ENCODE data around the gene SSTR4.

The SSTR4 gene

DNA sequence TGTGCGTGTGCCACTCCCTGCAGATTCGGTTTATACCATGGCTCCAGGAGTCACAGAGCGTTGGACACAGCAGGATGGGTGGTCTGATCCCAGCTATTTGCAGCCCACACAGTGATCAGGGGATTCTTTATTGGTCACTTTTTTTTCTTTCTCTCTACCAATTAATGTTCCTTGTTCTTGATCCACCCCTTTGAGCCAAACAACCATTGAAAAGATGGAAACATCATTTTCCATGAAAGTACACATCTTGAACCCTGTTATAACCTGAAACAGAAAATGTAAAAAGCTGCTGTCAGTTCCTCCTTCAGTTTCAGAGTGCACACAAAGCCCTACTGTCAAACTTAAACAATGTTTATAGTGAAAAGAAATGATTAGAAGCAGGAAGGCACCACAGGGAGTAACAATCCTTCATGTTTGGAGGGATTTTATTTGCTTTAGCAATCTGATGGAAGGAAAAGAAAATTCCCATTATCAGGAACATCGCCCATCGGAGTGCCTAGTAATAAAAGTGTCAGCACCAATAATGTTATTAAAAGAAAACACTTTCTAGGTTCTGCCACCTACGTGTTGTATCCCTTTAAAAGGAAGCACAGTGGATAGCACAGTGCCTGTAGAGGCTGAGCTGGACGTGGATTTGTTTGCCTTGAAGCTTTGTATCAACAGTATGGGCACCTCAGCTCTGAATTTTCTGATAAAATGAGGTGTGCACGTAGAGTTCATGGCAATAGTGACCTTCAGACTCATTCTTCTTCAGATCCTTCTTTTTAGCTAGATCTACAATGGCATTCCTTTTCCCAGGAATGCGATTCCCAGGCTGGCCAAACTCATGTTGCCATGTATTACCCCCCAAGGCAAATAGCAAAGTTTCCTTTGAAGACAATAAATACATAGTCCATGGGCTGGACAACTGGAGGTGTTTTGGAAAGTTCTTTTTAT is 30.4 kb downstream of the SSTR4 start:
- DNase-seq (ENCODE audit: low read depth): no peak
- in situ Hi-C loops (cut with HindIII; ENCODE audit: low sequenced_read_pairs): no loop called here
- no peak overlapping the region for H3K4me3 ChIP-seq (ENCODE audit: low read depth, low read length)
- TF ChIP-seq, protein P1, sequence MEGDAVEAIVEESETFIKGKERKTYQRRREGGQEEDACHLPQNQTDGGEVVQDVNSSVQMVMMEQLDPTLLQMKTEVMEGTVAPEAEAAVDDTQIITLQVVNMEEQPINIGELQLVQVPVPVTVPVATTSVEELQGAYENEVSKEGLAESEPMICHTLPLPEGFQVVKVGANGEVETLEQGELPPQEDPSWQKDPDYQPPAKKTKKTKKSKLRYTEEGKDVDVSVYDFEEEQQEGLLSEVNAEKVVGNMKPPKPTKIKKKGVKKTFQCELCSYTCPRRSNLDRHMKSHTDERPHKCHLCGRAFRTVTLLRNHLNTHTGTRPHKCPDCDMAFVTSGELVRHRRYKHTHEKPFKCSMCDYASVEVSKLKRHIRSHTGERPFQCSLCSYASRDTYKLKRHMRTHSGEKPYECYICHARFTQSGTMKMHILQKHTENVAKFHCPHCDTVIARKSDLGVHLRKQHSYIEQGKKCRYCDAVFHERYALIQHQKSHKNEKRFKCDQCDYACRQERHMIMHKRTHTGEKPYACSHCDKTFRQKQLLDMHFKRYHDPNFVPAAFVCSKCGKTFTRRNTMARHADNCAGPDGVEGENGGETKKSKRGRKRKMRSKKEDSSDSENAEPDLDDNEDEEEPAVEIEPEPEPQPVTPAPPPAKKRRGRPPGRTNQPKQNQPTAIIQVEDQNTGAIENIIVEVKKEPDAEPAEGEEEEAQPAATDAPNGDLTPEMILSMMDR (IDR thresholded peaks at IDR 0.05; ENCODE audit: low read depth, low read length, missing control alignments): no peak

DNA sequence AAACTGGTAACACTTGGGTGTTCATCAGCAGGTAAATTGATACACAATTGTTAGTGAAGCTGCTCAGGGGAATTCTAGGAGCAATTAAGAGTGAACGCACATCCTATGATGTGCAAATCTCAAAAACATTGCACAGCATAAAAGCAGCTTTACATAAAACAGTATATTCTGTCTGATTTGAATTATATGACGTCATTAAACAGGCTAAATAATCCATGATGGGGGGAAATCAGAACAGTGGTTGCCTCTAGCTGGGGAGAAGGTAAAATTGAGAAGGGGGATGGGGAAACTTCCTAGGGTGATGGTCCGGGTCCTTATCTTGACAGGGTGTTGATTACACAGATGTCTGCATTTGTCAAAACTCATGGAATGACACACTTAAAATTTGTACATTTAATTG is 31.7 kb downstream of the SSTR4 start:
- in situ Hi-C loops (cut with HindIII; ENCODE audit: low sequenced_read_pairs): no loop called here

DNA sequence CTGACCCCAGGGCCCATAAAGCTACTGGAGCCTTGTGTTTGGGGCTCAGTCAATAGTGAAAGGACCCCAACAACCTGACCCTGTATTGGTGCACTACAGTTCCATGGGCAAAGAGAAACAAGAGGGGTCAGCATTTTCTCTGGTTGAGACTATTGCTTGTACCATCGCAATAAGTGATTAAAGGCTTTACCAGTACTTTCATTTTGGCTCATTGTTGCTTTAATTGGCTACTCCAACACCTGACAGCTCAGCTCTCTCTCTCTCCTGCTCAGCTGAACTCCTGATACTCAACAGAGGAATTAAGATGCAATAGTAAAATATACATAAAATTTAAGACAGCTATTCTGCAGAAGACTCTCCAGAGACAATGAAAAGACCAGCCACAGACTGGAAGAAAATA is 33.2 kb downstream of the SSTR4 start:
- TF ChIP-seq, protein P1 (IDR thresholded peaks at IDR 0.05; ENCODE audit: low read depth, low read length, missing control alignments): no peak
- in situ Hi-C loops (cut with HindIII; ENCODE audit: low sequenced_read_pairs): no loop called here

More for the DNA sequence above, 31.7 kb downstream of the SSTR4 start:
- H3K4me3 ChIP-seq (ENCODE audit: low read depth, low read length): no peak overlapping the region
- TF ChIP-seq, protein P1 (IDR thresholded peaks at IDR 0.05; ENCODE audit: low read depth, low read length, missing control alignments): no peak
- DNase-seq (ENCODE audit: low read depth): no peak

DNA sequence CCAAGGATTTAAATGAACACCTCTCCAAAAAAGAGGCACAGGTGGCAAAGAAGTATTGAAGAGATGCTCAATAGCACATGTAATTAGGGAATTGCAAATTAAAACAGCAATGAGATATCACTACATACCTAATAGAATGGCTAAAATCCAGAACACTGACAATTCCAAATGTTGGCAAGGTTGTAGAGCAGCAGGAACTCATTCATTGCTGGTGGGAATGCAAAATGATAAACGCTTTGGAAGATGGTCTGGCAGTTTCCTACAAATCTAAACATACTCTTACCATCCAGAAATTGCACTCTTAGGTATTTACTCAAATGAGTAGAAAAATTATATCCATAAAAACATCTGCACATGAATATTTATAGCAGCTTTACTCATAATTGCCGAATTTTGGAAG is 34.0 kb downstream of the SSTR4 start:
- in situ Hi-C loops (cut with HindIII; ENCODE audit: low sequenced_read_pairs): no loop called here
- no peak for DNase-seq (ENCODE audit: low read depth)
- TF ChIP-seq, protein P1 (IDR thresholded peaks at IDR 0.05; ENCODE audit: low read depth, low read length, missing control alignments): no peak
- no peak overlapping the region for H3K4me3 ChIP-seq (ENCODE audit: low read depth, low read length)

More for the DNA sequence above, 33.2 kb downstream of the SSTR4 start:
- no peak for DNase-seq (ENCODE audit: low read depth)
- H3K4me3 ChIP-seq (ENCODE audit: low read depth, low read length): no peak overlapping the region

DNA sequence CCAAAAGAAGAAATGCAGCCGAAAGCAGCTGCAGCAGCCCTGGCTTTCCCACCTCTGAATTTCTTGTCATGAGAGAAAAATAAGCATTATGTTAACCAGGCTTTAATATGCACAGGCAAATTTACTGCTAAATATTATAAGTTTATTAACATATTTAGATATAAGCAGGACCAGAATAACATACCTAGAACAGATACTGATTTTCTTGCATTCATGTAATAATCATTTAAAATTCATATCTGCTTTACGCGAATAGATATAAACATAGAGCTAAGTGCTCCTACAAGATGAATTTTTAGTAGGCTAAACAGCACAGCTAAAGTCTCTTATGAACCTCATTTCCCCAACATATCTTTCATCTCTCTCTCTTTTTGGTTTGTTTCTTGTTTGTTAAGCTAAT is 36.3 kb downstream of the SSTR4 start:
- in situ Hi-C loops (cut with HindIII; ENCODE audit: low sequenced_read_pairs): no loop called here
- no peak overlapping the region for H3K4me3 ChIP-seq (ENCODE audit: low read depth, low read length)
- TF ChIP-seq, protein P1 (IDR thresholded peaks at IDR 0.05; ENCODE audit: low read depth, low read length, missing control alignments): no peak
- DNase-seq (ENCODE audit: low read depth): no peak

DNA sequence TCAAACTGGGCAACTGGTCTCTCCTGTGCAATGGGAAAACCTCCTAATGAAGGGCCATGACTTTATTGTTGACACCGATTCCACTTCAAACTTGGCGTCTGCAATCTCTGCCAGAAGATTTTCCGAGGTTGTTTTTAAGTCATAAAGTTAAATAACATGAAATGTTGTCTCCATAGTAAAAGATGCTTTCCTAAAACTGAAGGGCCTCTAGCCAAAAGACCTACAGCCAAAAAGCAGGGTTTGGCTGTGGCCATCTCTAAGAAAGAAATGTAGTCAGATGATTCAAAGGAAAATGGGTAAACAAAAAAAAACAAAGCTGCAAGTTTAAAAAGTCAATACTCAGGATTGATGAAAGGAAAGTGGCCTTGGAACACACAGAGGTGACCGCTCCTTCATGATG is 36.9 kb downstream of the SSTR4 start:
- no peak for DNase-seq (ENCODE audit: low read depth)
- in situ Hi-C loops (cut with HindIII; ENCODE audit: low sequenced_read_pairs): no loop called here
- H3K4me3 ChIP-seq (ENCODE audit: low read depth, low read length): no peak overlapping the region
- TF ChIP-seq, protein P1 (IDR thresholded peaks at IDR 0.05; ENCODE audit: low read depth, low read length, missing control alignments): no peak
